GM12878 (cell line): ENCODE data around the gene ZIC2. TPM values are rescaled to one million over a fixed set of nuclear protein-coding genes. Genes with fewer than 3 reads are reported as not detected.
A peak's percentile ranks its signal among the peaks of the same experiment; 100 is the strongest.

Experiments used
- ATAC-seq: fragments of 200-7000 bp; cut with Tn5 transposase; 3 replicates; pipeline ENCODE4 v1.9.1; 2020; ENCODE audit warnings: mild to moderate bottlenecking, moderate library complexity
- BruUV-seq: library from RNA; stranded (reverse); fragments of 400-500 nt; replicated peaks from 2 replicates; lab custom pipeline; 2021; lab: Mats Ljungman, UMichigan
- CTCF ChIA-PET: fragments of 300-600 bp; sonication (Branson Sonifier 250); formaldehyde crosslinking; extraction: SDS; loops from one replicate; lab custom pipeline; 2021; ENCODE audit warnings: inconsistent platforms; lab: Yijun Ruan, JAX
- POLR2A ChIA-PET: fragments of 350-600 bp; formaldehyde crosslinking; extraction: SDS; loops from one replicate; lab custom pipeline; 2021; ENCODE audit warnings: inconsistent platforms; lab: Charles Lee
- RAD21 ChIA-PET: fragments of 300-600 bp; sonication (Branson Sonifier 250); formaldehyde crosslinking; loops from one replicate; lab custom pipeline; 2023; ENCODE audit warnings: antibody characterized with exemption; ENCODE audit not compliant: unreplicated experiment; lab: Charles Lee
- SMC1A ChIA-PET: fragments of 300-600 bp; sonication (Branson Sonifier 250); formaldehyde crosslinking; loops from one replicate; lab custom pipeline; 2023; ENCODE audit not compliant: unreplicated experiment, uncharacterized antibody; lab: Charles Lee
- DNase-seq: peaks from one replicate; pipeline ENCODE4 v3.0.0-alpha.2; 2011; ENCODE audit warnings: low read depth, low spot score
- FAIRE-seq: peaks from 3 replicates; lab custom pipeline; 2011; peaks lifted over from hg19 to GRCh38; lab: Jason Lieb, UNC
- H2AFZ ChIP-seq: 2 replicates; pipeline ENCODE4 v1.6.0; 2011; ENCODE audit warnings: low read depth, low read length, control low read depth; ENCODE audit not compliant: control insufficient read depth
- H3K27ac ChIP-seq: 2 replicates; pipeline ENCODE4 v1.5.1; 2011; ENCODE audit warnings: control low read depth; ENCODE audit not compliant: control insufficient read depth, insufficient read depth
- H3K27me3 ChIP-seq, 2 experiments: replicated peaks in 1 of 2; 2 replicates each; pipeline versions ENCODE4 v1.6.0 to v1.6.1; 2011; ENCODE audit warnings: low read length in 1 of 2; ENCODE audit not compliant: control insufficient read depth in 2 of 2, insufficient read depth in 2 of 2
- H3K36me3 ChIP-seq, 2 experiments: 2 replicates each; pipeline ENCODE4 v1.5.1; 2011; ENCODE audit warnings: low read length in 1 of 2; ENCODE audit not compliant: control insufficient read depth in 2 of 2, insufficient read depth in 2 of 2
- H3K4me1 ChIP-seq: 2 replicates; pipeline ENCODE4 v1.6.1; 2011; ENCODE audit warnings: mild to moderate bottlenecking, low read length, moderate library complexity, mixed read lengths; ENCODE audit not compliant: control insufficient read depth, insufficient read depth
- H3K4me2 ChIP-seq: 2 replicates; pipeline ENCODE4 v1.6.0; 2011; ENCODE audit warnings: control low read depth; ENCODE audit not compliant: control insufficient read depth, insufficient read depth
- H3K4me3 ChIP-seq: fragments of 200-600 bp; sonication (generic); 2 replicates; pipeline ENCODE4 v1.5.1; 2016
- H3K79me2 ChIP-seq: 2 replicates; pipeline ENCODE4 v1.6.0; 2011; ENCODE audit warnings: low read length; ENCODE audit not compliant: control insufficient read depth, insufficient read depth
- H3K9ac ChIP-seq: 2 replicates; pipeline ENCODE4 v1.8.0; 2011; ENCODE audit warnings: low read length, control low read depth, mixed read lengths; ENCODE audit not compliant: control insufficient read depth, insufficient read depth
- H3K9me3 ChIP-seq: replicated peaks from 3 replicates; pipeline ENCODE4 v1.5.1; 2011; ENCODE audit warnings: mild to moderate bottlenecking, low read length; ENCODE audit not compliant: control insufficient read depth, insufficient read depth
- H4K20me1 ChIP-seq: 2 replicates; pipeline ENCODE4 v1.6.0; 2011; ENCODE audit not compliant: control insufficient read depth, insufficient read depth
- ATF3 ChIP-seq: IDR thresholded peaks from 2 replicates; pipeline ENCODE4 v1.6.1; 2011; ENCODE audit warnings: low read depth, mild to moderate bottlenecking, low read length, moderate library complexity, borderline replicate concordance; ENCODE audit errors: extremely low read depth
- BCLAF1 ChIP-seq: fragments of 450-650 bp; IDR thresholded peaks from 2 replicates; pipeline ENCODE4 v1.6.1; 2017; ENCODE audit warnings: antibody characterized with exemption, mild to moderate bottlenecking, moderate library complexity
- CEBPB ChIP-seq, 2 experiments: fragments of 150-350 bp in 1 of 2; IDR thresholded peaks; 2 replicates each; pipeline ENCODE4 v1.6.1; 2012 to 2014; ENCODE audit warnings: low read depth in 2 of 2, low read length in 2 of 2, borderline replicate concordance in 1 of 2, inconsistent platforms in 1 of 2
- CEBPZ ChIP-seq: fragments of 150-350 bp; IDR thresholded peaks from 2 replicates; pipeline ENCODE4 v1.6.1; 2016; ENCODE audit warnings: low read depth, low read length
- JUND ChIP-seq: IDR thresholded peaks from 2 replicates; pipeline ENCODE4 v1.6.1; 2012; ENCODE audit warnings: low read depth, mild to moderate bottlenecking, low read length, improper control_type of control experiment, moderate library complexity
- KAT2A ChIP-seq: conservative IDR thresholded peaks from 2 replicates; pipeline ENCODE4 v1.6.1; 2011; ENCODE audit warnings: low read depth, low read length; ENCODE audit not compliant: control insufficient read depth
- NFIC ChIP-seq: IDR thresholded peaks from 2 replicates; pipeline ENCODE4 v1.6.1; 2012; ENCODE audit warnings: low read depth, mild to moderate bottlenecking, inconsistent platforms, low read length, moderate library complexity
- NR2F1 ChIP-seq: fragments of 450-650 bp; conservative IDR thresholded peaks from 2 replicates; pipeline ENCODE4 v1.6.1; 2017; ENCODE audit warnings: mild to moderate bottlenecking
- SIX5 ChIP-seq: IDR thresholded peaks from 2 replicates; pipeline ENCODE4 v1.6.1; 2011; ENCODE audit warnings: mild to moderate bottlenecking, low read depth, low read length, moderate library complexity; ENCODE audit not compliant: severe bottlenecking
- SMAD1 ChIP-seq: fragments of 450-650 bp; IDR thresholded peaks from 2 replicates; pipeline ENCODE4 v1.6.1; 2018; ENCODE audit warnings: mild to moderate bottlenecking, low read depth; ENCODE audit not compliant: partially characterized antibody
- SMARCA5 ChIP-seq: fragments of 450-650 bp; IDR thresholded peaks from 2 replicates; pipeline ENCODE4 v1.6.1; 2017; ENCODE audit warnings: mild to moderate bottlenecking
- SMC3 ChIP-seq: IDR thresholded peaks from 2 replicates; pipeline ENCODE4 v1.6.1; 2011; ENCODE audit warnings: low read length, improper control_type of control experiment, borderline replicate concordance
- YBX1 ChIP-seq: fragments of 450-650 bp; IDR thresholded peaks from 2 replicates; pipeline ENCODE4 v1.6.1; 2016; ENCODE audit warnings: antibody characterized with exemption
- WGBS: methylation state at CpG from one replicate; pipeline ENCODE4 v1.1.6; 2016; ENCODE audit warnings: low lambda C conversion rate; ENCODE audit not compliant: insufficient replicate concordance, insufficient coverage; ENCODE audit errors: missing lambda C conversion rate; 5-methylcytosine and 5-hydroxymethylcytosine counted together
- in situ Hi-C: fragments of 300-500 bp; cut with MboI; formaldehyde crosslinking; loops from 9 replicates; pipeline ENCODE4 v1.14.3; 2018; ENCODE audit warnings: mixed read lengths
- intact Hi-C: fragments of 100-400 bp; cut with micrococcal nuclease; formaldehyde crosslinking; loops from one replicate; pipeline ENCODE4 v1.14.2; 2022; ENCODE audit not compliant: unreplicated experiment
- polyA plus RNA-seq, 11 experiments: library from polyadenylated mRNA; depleted of rRNA in 4 of 11; unstranded in 6 of 11; stranded (reverse) in 5 of 11; fragments of >200 nt; fragmentation: Nextera tagmentation in 4 of 11; fragmentation: Illumina TruSeq in 1 of 11; extraction: Ambion mirVana in 4 of 11; extraction: Trizol in 1 of 11; gene quantifications; 1 replicate in 1 of 11; 2 replicates in 10 of 11; pipeline versions ENCODE4 v1.2.1 to v1.2.3, GENCODE V29; 2011 to 2016; ENCODE audit warnings: inconsistent platforms in 2 of 11, missing spikeins in 2 of 11, low read depth in 1 of 11
- total RNA-seq, 4 experiments: library from RNA; depleted of rRNA in 3 of 4; stranded (reverse); fragments of >200 nt in 3 of 4; fragmentation: Illumina TruSeq in 1 of 4; extraction: Trizol in 1 of 4; gene quantifications; 2 replicates each; pipeline versions ENCODE4 v1.2.1 to v1.2.3, GENCODE V29; 2013 to 2021

The ZIC2 gene
- total and polyA plus RNA-seq, 10 of the 15 experiments (the other 5 are each of a cell fraction or from before 2014, with no cell fraction given): 0.05 TPM; not detected in 8

GRCh38 chr13:99969453-99969918 is 12.1 kb upstream of the ZIC2 start (continued):
- TF ChIP-seq BCLAF1 (no peak), NFIC (no peak), CEBPB (IDR thresholded peaks at IDR 0.05; ENCODE audit: borderline replicate concordance in 1 of 2, low read depth in 2 of 2, low read length in 2 of 2) (no peak)

GRCh38 chr13:99969919-99970650 is 11.5 kb upstream of the ZIC2 start:
- H4K20me1 ChIP-seq: no peaks in the 10 kb centered on the region
- DNase-seq: no peak
- H2AFZ ChIP-seq: no peak overlapping the region
- H3K79me2 ChIP-seq: no peaks in the 10 kb centered on the region
- SMC1A ChIA-PET: no interaction called here
- peak overlapping the region; percentile 74 for H3K4me2 ChIP-seq
- ATAC-seq: no peak
- H3K9me3 ChIP-seq: peaks cover 5% of the 10 kb centered on the region; the same call in 1 of the 3 replicates
- H3K4me3 ChIP-seq: no peak overlapping the region; the same call in 1 of the 2 replicates
- FAIRE-seq: no peak
- WGBS: 48% methylated on average over 42 of the region's 79 CpGs
- no peaks in the 10 kb centered on the region for H3K36me3 ChIP-seq
- H3K4me1 ChIP-seq: no peaks in the 10 kb centered on the region
- H3K27ac ChIP-seq: no peak overlapping the region
- CTCF ChIA-PET: no interaction called here
- BruUV-seq: no TSS peak
- RAD21 ChIA-PET: no interaction called here
- no peak overlapping the region for H3K9ac ChIP-seq
- POLR2A ChIA-PET: no interaction called here
- H3K27me3 ChIP-seq: peaks cover 9 to 29% of the 10 kb centered on the region in 2 experiments
- intact Hi-C loops (no loop called here), in situ Hi-C loops (no loop called here)
- TF ChIP-seq CEBPZ (no peak), SMARCA5 (no peak), SMAD1 (no peak), SIX5 (no peak), JUND (no peak), SMC3 (no peak), ATF3 (no peak), KAT2A (no peak), NR2F1 (no peak), YBX1 (no peak)
